GM21423 (cell line): Measurements from ENCODE around the gene CCL24.
"Not testable (repeated sequence)": the region's sequence is repeated elsewhere in the genome, so short reads cannot be mapped to it uniquely, and the experiment has no call there.

Experiments used
- ATAC-seq: cut with Tn5 transposase; IDR thresholded peaks from one replicate; pipeline ENCODE4 v1.9.1; 2021; ENCODE audit warnings: mild to moderate bottlenecking, moderate library complexity; ENCODE audit not compliant: unreplicated experiment

CCL24 gene

GRCh38 chr7:75788154-75788847, 25.3 kb downstream of the CCL24 start:
- ATAC-seq, result not testable (repeated sequence)

GRCh38 chr7:75783058-75783457, 30.5 kb downstream of the CCL24 start:
- not testable (repeated sequence) for ATAC-seq

- not testable (repeated sequence) for ATAC-seq
These were observed 32.8 kb downstream of the CCL24 start for GRCh38 chr7:75780647-75781273.

GRCh38 chr7:75779516-75779915, 34.1 kb downstream of the CCL24 start:
- ATAC-seq, result not testable (repeated sequence)

GRCh38 chr7:75779035-75779434, 34.6 kb downstream of the CCL24 start:
- not testable (repeated sequence) for ATAC-seq

GRCh38 chr7:75776295-75776971, 37.2 kb downstream of the CCL24 start:
- no peak for ATAC-seq

GRCh38 chr7:75773958-75774357, 39.6 kb downstream of the CCL24 start:
- not testable (repeated sequence) for ATAC-seq

GRCh38 chr7:75772081-75773077, 41.2 kb downstream of the CCL24 start, which contains the start of gene CCL26:
Gene CCL26 (minus strand): TSS chr7:75772211. CDS start chr7:75772176, 35 bp downstream.
- ATAC-seq, result no peak

- ATAC-seq, result no peak
These were observed 42.4 kb downstream of the CCL24 start for GRCh38 chr7:75771224-75771623.

GRCh38 chr7:75762350-75762917, 51.2 kb downstream of the CCL24 start:
- ATAC-seq, result no peak

- ATAC-seq, result not testable (repeated sequence)
These were observed 51.8 kb downstream of the CCL24 start for GRCh38 chr7:75761801-75762200.
